Thyroid gland (tissue), 4 donors: ENCODE data around the gene TTC31. TPM values are rescaled to one million over a fixed set of nuclear protein-coding genes. Genes with fewer than 3 reads are reported as not detected.
A peak's percentile ranks its signal among the peaks of the same experiment; 100 is the strongest.
"Not testable (repeated sequence)": the region's sequence is repeated elsewhere in the genome, so short reads cannot be mapped to it uniquely, and the experiment has no call there.

Experiments used
- DNase-seq, 2 donors: peaks; one replicate each; pipeline ENCODE4 v3.0.0-alpha.2; 2019
- H3K27ac ChIP-seq, 3 donors: fragments of 200-600 bp; sonication (generic); 1 replicate in 2 of 3; 2 replicates in 1 of 3; pipeline ENCODE4 v1.5.1; 2016 to 2019; ENCODE audit warnings: mild to moderate bottlenecking in 1 of 3, moderate library complexity in 1 of 3
- H3K27me3 ChIP-seq: fragments of 200-600 bp; sonication (generic); one replicate; pipeline ENCODE4 v1.5.1; 2019
- H3K36me3 ChIP-seq, 2 donors: fragments of 200-600 bp; sonication (generic); one replicate each; pipeline ENCODE4 v1.5.1; 2016 to 2019
- H3K4me1 ChIP-seq, 2 donors: fragments of 200-600 bp; sonication (generic); one replicate each; pipeline ENCODE4 v1.5.1; 2017 to 2019
- H3K4me3 ChIP-seq, 3 donors: fragments of 200-600 bp; sonication (generic); replicated peaks in 1 of 3; 1 replicate in 2 of 3; 2 replicates in 1 of 3; pipeline ENCODE4 v1.5.1; 2016; ENCODE audit warnings: mild to moderate bottlenecking in 1 of 3
- H3K9me3 ChIP-seq: fragments of 200-600 bp; sonication (generic); one replicate; pipeline ENCODE4 v1.5.1; 2017
- POLR2A ChIP-seq, 2 donors: fragments of 450-650 bp; IDR thresholded peaks; one replicate each; pipeline ENCODE4 v1.6.1; 2017; ENCODE audit warnings: antibody characterized with exemption in 2 of 2, mild to moderate bottlenecking in 2 of 2, moderate library complexity in 1 of 2
- WGBS, 2 donors: methylation state at CpG; one replicate each; pipeline ENCODE4 v1.1.5; 2017; 5-methylcytosine and 5-hydroxymethylcytosine counted together
- intact Hi-C: fragments of 100-400 bp; cut with DNase I; formaldehyde crosslinking; loops from one replicate; pipeline ENCODE4 v1.15.1; 2023
- total RNA-seq, 4 donors: library from RNA; depleted of rRNA; stranded (reverse); fragments of >200 nt; gene quantifications; one replicate each; pipeline ENCODE4 v1.2.3, GENCODE V29; 2016
- TF ChIP-seq, protein P1 (sequence below), 6 experiments: fragments of 200-600 bp in 3 of 6; fragments of 450-650 bp in 3 of 6; sonication (generic) in 3 of 6; IDR thresholded peaks; one replicate each; pipeline ENCODE4 v1.5.1; 2016 to 2019; ENCODE audit warnings: antibody characterized with exemption in 6 of 6, mild to moderate bottlenecking in 2 of 6, inconsistent platforms in 1 of 6, moderate library complexity in 1 of 6

TTC31 gene
- total RNA-seq, 4 donors from 2014 or later: 18.9 to 38.0 (median 22.4) TPM

DNA sequence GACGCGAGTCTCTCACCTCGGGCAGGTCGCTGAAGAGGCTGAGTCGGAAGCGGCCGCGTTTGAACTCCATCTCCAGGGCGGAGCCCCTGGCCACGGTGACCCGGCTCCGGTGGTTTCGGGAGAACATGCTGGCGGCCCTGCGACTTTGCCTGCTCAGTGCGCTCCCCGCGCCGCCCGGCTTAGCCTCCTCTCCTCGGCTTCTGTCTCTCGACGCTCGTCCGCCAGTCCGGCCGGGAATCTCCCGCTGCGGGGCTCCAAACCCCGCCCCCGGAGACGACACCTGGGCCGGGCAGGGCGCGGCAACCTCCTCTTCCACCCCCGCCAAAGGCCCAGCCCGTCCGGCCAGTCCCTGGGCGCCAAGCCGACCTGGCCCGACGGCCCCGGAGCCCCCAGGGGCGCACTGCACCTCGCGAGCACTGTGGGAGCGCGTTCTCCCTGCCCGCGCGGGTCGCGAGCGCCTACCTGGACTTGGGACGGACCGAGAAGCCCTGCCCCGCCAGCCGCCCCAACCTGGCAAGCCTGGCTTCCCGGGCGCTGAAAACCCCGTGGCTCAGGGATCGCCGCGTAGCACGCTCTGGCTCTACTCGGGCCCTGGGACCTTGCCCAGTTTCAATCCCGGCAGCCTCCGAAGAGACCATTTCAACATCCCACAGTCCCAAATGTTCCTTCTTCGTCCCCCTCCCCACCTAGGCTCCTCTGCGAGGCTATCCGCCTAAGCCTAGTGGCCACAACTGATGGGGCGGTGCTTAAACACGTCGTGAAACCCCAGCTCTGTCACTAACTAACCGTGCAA is 41.0 kb upstream of the TTC31 start, which contains the start of gene RTKN:
RTKN (minus strand) TSS at position 248 of the 793 bp plus-strand sequence; CDS start at position 127, 121 bp downstream.
- peak within 1 kb of the TSS; percentile 33 to 51 (median 51) for H3K4me3 ChIP-seq
- H3K9me3 ChIP-seq: no peaks in the 10 kb centered on the region
- H3K27me3 ChIP-seq: no peaks in the 10 kb centered on the region
- intact Hi-C loops: no loop called here
- no peaks in the 10 kb centered on the region for H3K36me3 ChIP-seq
- peaks cover 10 to 18% of the 10 kb centered on the region in 2 donors for H3K4me1 ChIP-seq
- peak; percentile 4 to 75 for TF ChIP-seq POLR2A (IDR thresholded peaks at IDR 0.05)
- TF ChIP-seq, protein P1, sequence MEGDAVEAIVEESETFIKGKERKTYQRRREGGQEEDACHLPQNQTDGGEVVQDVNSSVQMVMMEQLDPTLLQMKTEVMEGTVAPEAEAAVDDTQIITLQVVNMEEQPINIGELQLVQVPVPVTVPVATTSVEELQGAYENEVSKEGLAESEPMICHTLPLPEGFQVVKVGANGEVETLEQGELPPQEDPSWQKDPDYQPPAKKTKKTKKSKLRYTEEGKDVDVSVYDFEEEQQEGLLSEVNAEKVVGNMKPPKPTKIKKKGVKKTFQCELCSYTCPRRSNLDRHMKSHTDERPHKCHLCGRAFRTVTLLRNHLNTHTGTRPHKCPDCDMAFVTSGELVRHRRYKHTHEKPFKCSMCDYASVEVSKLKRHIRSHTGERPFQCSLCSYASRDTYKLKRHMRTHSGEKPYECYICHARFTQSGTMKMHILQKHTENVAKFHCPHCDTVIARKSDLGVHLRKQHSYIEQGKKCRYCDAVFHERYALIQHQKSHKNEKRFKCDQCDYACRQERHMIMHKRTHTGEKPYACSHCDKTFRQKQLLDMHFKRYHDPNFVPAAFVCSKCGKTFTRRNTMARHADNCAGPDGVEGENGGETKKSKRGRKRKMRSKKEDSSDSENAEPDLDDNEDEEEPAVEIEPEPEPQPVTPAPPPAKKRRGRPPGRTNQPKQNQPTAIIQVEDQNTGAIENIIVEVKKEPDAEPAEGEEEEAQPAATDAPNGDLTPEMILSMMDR (IDR thresholded peaks at IDR 0.05): no peak
- 9 to 23% methylated on average over 10 to 50 of the region's 75 CpGs for WGBS, 2 donors
- peak within 1 kb of the TSS; percentile 42 to 84 (median 76) for H3K27ac ChIP-seq
- DNase-seq: peak; percentile 82

DNA sequence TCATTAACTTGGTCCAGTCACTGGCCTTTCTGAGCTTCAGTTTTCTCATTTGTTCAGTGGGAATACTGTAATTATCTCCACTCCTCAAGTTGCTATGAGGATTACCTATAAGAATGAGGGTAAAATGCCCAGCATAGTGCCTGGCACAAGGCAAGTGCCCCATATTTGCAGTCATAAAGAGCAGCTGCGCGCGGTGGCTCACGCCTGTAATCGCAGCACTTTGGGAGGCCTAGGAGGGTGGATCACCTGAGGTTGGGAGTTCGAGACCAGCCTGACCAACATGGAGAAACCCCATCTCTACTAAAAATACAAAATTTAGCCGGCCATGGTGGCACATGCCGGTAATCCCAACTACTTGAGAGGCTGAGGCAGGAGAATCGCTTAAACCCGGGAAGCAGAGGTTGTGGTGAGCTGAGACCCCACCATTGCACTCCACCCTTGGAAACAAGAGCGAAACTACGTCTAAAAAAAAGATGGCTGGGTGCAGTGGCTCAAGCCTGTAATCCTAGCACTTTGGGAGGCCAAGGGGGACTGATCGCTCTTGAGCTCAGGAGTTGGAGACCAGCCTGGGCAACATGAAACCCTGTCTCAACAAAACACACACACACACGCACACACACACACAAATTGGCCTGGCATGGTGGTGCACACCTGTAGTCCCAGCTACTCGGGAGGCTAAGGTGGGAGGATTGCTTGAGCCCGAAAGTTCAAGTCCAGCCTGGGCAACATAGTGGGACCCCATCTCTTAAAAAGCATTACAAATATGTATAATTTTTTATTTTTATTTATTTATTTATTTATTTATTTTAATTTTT is 40.2 kb upstream of the TTC31 start:
- H3K36me3 ChIP-seq, intact Hi-C loops, DNase-seq, H3K27me3 ChIP-seq, H3K9me3 ChIP-seq: not testable (repeated sequence)
- peak overlapping the region in 2 of 3 donors; percentile 38 to 51 for H3K4me3 ChIP-seq
- WGBS, 2 donors: 86 to 92% methylated on average over 16 of the region's 16 CpGs
- peak overlapping the region; percentile 42 to 84 (median 76) for H3K27ac ChIP-seq
- peaks cover 10 to 18% of the 10 kb centered on the region in 2 donors for H3K4me1 ChIP-seq

DNA sequence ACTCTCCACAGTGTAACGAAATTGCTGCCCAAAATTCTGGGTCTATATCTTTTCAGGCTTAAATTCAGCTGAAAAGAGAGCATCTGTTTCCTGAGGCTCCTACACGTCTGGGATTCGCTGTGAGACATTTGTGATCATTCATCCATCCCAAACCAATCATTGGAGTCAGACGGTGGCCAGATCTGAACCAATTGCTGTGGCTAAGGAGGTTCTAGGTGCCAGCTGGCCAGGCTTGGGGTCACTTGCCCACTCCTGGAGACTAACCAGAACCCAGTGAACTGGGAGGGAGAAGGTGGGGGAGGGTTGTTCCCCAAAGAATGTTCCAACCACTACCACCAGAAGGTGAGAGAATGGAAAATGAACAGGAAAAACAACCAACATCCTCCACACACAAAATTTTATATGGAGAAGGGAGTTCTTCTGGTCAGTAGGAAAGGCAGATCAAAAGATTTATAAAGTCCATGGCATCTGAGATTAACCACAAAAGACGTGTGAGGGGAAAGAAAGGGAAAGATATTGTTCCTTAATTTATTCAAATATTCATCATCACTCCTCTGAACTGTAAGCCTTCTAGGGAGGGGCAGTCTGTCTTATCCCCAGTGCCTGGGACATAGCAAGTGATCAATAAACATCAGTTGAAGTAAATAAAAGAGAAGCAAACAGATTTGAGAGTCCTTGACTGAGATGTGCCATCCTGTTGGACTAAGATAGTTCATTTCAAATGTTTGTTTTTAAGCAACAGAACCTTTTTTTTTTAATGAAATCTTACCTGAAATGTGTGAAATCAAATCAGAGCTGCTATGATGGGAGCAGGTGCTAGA is 38.2 kb upstream of the TTC31 start:
- peaks cover 4 to 10% of the 10 kb centered on the region in 2 donors for H3K4me1 ChIP-seq
- no peak overlapping the region for H3K4me3 ChIP-seq
- no peak for TF ChIP-seq POLR2A (IDR thresholded peaks at IDR 0.05)
- TF ChIP-seq, protein P1 (IDR thresholded peaks at IDR 0.05): no peak
- WGBS, 2 donors: 29 to 44% methylated on average over 5 of the region's 5 CpGs
- intact Hi-C loops: no loop called here
- no peaks in the 10 kb centered on the region for H3K36me3 ChIP-seq
- no peaks in the 10 kb centered on the region for H3K27me3 ChIP-seq
- H3K27ac ChIP-seq: no peak overlapping the region
- H3K9me3 ChIP-seq: no peaks in the 10 kb centered on the region
- DNase-seq: no peak

DNA sequence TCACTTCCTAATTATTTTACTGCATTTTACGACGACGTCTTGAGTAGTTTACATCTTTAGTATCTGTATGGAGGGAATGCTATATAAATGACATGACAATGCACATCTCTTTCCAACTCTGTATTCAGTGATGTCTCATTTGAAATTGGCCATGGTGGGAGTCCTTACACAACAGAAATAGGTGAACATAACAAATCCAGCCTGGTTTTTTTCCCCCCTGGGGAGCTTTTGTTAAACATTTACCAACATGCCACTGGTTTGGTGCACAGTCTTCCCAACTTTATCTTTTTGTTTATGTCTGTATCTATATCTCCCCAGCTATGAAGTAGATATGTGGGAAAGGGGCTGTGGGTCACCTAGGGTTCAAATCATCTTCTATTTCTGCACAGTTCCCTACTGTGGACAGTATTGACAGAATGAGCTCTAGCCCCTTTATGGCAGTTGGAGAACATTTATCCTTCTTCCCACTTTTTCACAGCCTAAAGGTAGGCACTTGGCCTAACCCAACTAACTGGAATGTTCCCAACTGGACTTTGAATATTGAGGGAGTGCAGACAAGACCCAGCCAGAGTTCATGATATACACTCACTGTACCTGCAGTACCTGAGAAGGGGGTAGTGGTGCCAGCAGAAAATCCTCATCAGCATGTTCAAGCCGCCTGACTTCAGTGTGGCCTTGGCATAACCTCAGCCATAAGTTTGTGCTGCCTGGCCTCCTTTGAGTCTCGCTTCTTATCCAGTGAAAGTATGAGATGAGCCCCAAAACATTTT is 35.5 kb upstream of the TTC31 start:
- no peak for DNase-seq
- intact Hi-C loops: no loop called here
- Histone ChIP-seq H3K4me1 (peaks cover 0 to 2% of the 10 kb centered on the region in 2 donors), H3K9me3 (no peaks in the 10 kb centered on the region), H3K4me3 (no peak overlapping the region), H3K27ac (no peak overlapping the region), H3K27me3 (no peaks in the 10 kb centered on the region), H3K36me3 (no peaks in the 10 kb centered on the region)
- WGBS, 2 donors: 90 to 92% methylated on average over 5 of the region's 5 CpGs
- no peak for TF ChIP-seq POLR2A (IDR thresholded peaks at IDR 0.05)
- TF ChIP-seq, protein P1 (IDR thresholded peaks at IDR 0.05): no peak
